H1 (cell line): ENCODE results near the gene PLEKHA5. TPM values are rescaled to one million over a fixed set of nuclear protein-coding genes. Genes with fewer than 3 reads are reported as not detected.
"Not testable (repeated sequence)": the region's sequence is repeated elsewhere in the genome, so short reads cannot be mapped to it uniquely, and the experiment has no call there.

Source experiments
- CTCF ChIA-PET: fragments of 300-600 bp; sonication (Branson Sonifier 250); formaldehyde crosslinking; loops from one replicate; lab custom pipeline; 2021; ENCODE audit not compliant: partially characterized antibody; lab: Charles Lee
- POLR2A ChIA-PET: fragments of 300-600 bp; sonication (Branson Sonifier 250); formaldehyde crosslinking; loops from one replicate; lab custom pipeline; 2021; ENCODE audit warnings: inconsistent platforms; ENCODE audit not compliant: partially characterized antibody; lab: Charles Lee
- DNase-seq, 2 experiments: peaks; one replicate each; pipeline versions ENCODE4 v3.0.0 to v3.0.0-alpha.2; 2010 to 2022; ENCODE audit warnings: low spot score in 2 of 2, low read depth in 1 of 2, mixed read lengths in 1 of 2
- FAIRE-seq: peaks from 2 replicates; lab custom pipeline; 2011; peaks lifted over from hg19 to GRCh38; lab: Jason Lieb, UNC
- H2AFZ ChIP-seq: 2 replicates; pipeline ENCODE4 v1.8.1; 2012; ENCODE audit warnings: low read length, inconsistent platforms
- H2AK5ac ChIP-seq: 2 replicates; pipeline ENCODE4 v1.6.1; 2013; ENCODE audit warnings: low read depth, low read length
- H2BK120ac ChIP-seq: replicated peaks from 2 replicates; pipeline ENCODE3; 2013; ENCODE audit warnings: low read depth, low read length, inconsistent platforms
- H2BK12ac ChIP-seq: 2 replicates; pipeline ENCODE4 v1.6.1; 2013; ENCODE audit warnings: low read depth, low read length
- H2BK15ac ChIP-seq: 2 replicates; pipeline ENCODE4 v1.6.1; 2013; ENCODE audit warnings: low read length
- H2BK20ac ChIP-seq: 2 replicates; pipeline ENCODE4 v1.6.1; 2013; ENCODE audit warnings: low read length
- H2BK5ac ChIP-seq: 2 replicates; pipeline ENCODE4 v1.6.1; 2013; ENCODE audit warnings: low read depth, low read length
- H3K14ac ChIP-seq: 2 replicates; pipeline ENCODE4 v1.6.1; 2013; ENCODE audit warnings: inconsistent platforms; ENCODE audit not compliant: insufficient read length
- H3K18ac ChIP-seq: 2 replicates; pipeline ENCODE4 v1.6.1; 2013; ENCODE audit warnings: low read length; ENCODE audit errors: extremely low read depth
- H3K23ac ChIP-seq: 2 replicates; pipeline ENCODE4 v1.6.1; 2013; ENCODE audit warnings: inconsistent platforms; ENCODE audit not compliant: insufficient read length
- H3K23me2 ChIP-seq: 2 replicates; pipeline ENCODE4 v1.6.1; 2013; ENCODE audit warnings: low read depth, low read length
- H3K27ac ChIP-seq: 2 replicates; pipeline ENCODE4 v1.6.1; 2011; ENCODE audit warnings: low read depth, low read length, inconsistent platforms
- H3K27me3 ChIP-seq, 4 experiments: replicated peaks in 1 of 4; 1 replicate in 1 of 4; 2 replicates in 3 of 4; pipeline versions ENCODE4 v1.6.1 to v1.8.1; 2011 to 2013; ENCODE audit warnings: low read length in 3 of 4, mild to moderate bottlenecking in 3 of 4, inconsistent platforms in 2 of 4, mixed read lengths in 2 of 4, moderate library complexity in 1 of 4; ENCODE audit not compliant: control insufficient read depth in 3 of 4, insufficient read depth in 3 of 4; ENCODE audit errors: extremely low read depth in 1 of 4
- H3K36me3 ChIP-seq, 4 experiments: 2 replicates each; pipeline versions ENCODE4 v1.6.1 to v1.8.1; 2011 to 2013; ENCODE audit warnings: mild to moderate bottlenecking in 4 of 4, low read length in 3 of 4, moderate library complexity in 2 of 4, control low read depth in 1 of 4, inconsistent platforms in 1 of 4; ENCODE audit not compliant: insufficient read depth in 4 of 4, control insufficient read depth in 2 of 4
- H3K4ac ChIP-seq: replicated peaks from 2 replicates; pipeline ENCODE3; 2013; ENCODE audit warnings: low read length, low read depth, mixed read lengths, inconsistent platforms; ENCODE audit not compliant: insufficient read length
- H3K4me1 ChIP-seq, 4 experiments: replicated peaks in 1 of 4; 1 replicate in 1 of 4; 2 replicates in 3 of 4; pipeline versions ENCODE4 v1.6.1 to v1.8.1; 2011 to 2013; ENCODE audit warnings: low read length in 3 of 4, inconsistent platforms in 2 of 4, mixed read lengths in 1 of 4; ENCODE audit not compliant: insufficient read depth in 4 of 4, control insufficient read depth in 3 of 4
- H3K4me2 ChIP-seq, 2 experiments: 2 replicates each; pipeline versions ENCODE4 v1.6.1 to v1.8.1; 2011 to 2013; ENCODE audit warnings: low read depth in 2 of 2, low read length in 2 of 2, control low read depth in 1 of 2, inconsistent platforms in 1 of 2, mild to moderate bottlenecking in 1 of 2; ENCODE audit not compliant: insufficient read depth in 1 of 2
- H3K4me3 ChIP-seq, 4 experiments: fragments of 200-600, 300-600 bp in 1 of 4; sonication (generic), shearing (Covaris generic), sonication (Bioruptor Twin) in 1 of 4; 2 replicates each; pipeline versions ENCODE4 v1.5.1 to v1.8.1; 2011 to 2016; ENCODE audit warnings: low read length in 4 of 4, low read depth in 3 of 4, control low read depth in 2 of 4, inconsistent platforms in 2 of 4, mild to moderate bottlenecking in 2 of 4, mixed read lengths in 1 of 4, moderate library complexity in 1 of 4; ENCODE audit not compliant: insufficient read depth in 2 of 4; ENCODE audit errors: extremely low read depth in 1 of 4
- H3K56ac ChIP-seq: replicated peaks from 2 replicates; pipeline ENCODE3; 2013; ENCODE audit warnings: low read depth, mild to moderate bottlenecking, mixed read lengths, low read length, inconsistent platforms; ENCODE audit not compliant: insufficient read length
- H3K79me1 ChIP-seq: 2 replicates; pipeline ENCODE4 v1.6.1; 2013; ENCODE audit warnings: low read depth, low read length, control low read depth
- H3K79me2 ChIP-seq, 2 experiments: 2 replicates each; pipeline versions ENCODE4 v1.6.1 to v1.8.1; 2012 to 2013; ENCODE audit warnings: low read length in 2 of 2, mild to moderate bottlenecking in 2 of 2, inconsistent platforms in 1 of 2; ENCODE audit not compliant: insufficient read depth in 2 of 2, control insufficient read depth in 1 of 2
- H3K9ac ChIP-seq, 4 experiments: replicated peaks in 1 of 4; 1 replicate in 1 of 4; 2 replicates in 3 of 4; pipeline versions ENCODE4 v1.6.1 to v1.8.1; 2011 to 2013; ENCODE audit warnings: low read depth in 3 of 4, low read length in 3 of 4, control low read depth in 2 of 4, mild to moderate bottlenecking in 2 of 4, moderate library complexity in 2 of 4, inconsistent platforms in 1 of 4; ENCODE audit errors: extremely low read depth in 1 of 4
- H3K9me3 ChIP-seq, 2 experiments: 2 replicates each; pipeline versions ENCODE4 v1.6.1 to v1.8.1; 2012 to 2013; ENCODE audit warnings: mild to moderate bottlenecking in 2 of 2, moderate library complexity in 2 of 2, control low read depth in 1 of 2, inconsistent platforms in 1 of 2, low read depth in 1 of 2, low read length in 1 of 2, mixed read lengths in 1 of 2; ENCODE audit not compliant: insufficient read depth in 2 of 2
- H4K20me1 ChIP-seq, 2 experiments: replicated peaks in 1 of 2; 2 replicates each; pipeline versions ENCODE3 to v1.8.1; 2011 to 2013; ENCODE audit warnings: inconsistent platforms in 2 of 2, low read length in 2 of 2, mild to moderate bottlenecking in 1 of 2; ENCODE audit not compliant: insufficient read depth in 2 of 2, control insufficient read depth in 1 of 2
- H4K5ac ChIP-seq: 2 replicates; pipeline ENCODE4 v1.6.1; 2013; ENCODE audit warnings: low read length, low read depth, mixed read lengths, inconsistent platforms; ENCODE audit not compliant: insufficient read length
- H4K8ac ChIP-seq: 2 replicates; pipeline ENCODE4 v1.8.0; 2013; ENCODE audit warnings: mild to moderate bottlenecking, moderate library complexity, low read length, inconsistent platforms; ENCODE audit not compliant: insufficient read depth; ENCODE audit errors: extremely low read depth
- H4K91ac ChIP-seq: replicated peaks from 2 replicates; pipeline ENCODE3; 2013; ENCODE audit warnings: low read length, mixed read lengths, inconsistent platforms; ENCODE audit not compliant: insufficient read length
- WGBS, 2 experiments: shearing (Covaris generic) in 1 of 2; methylation state at CpG; one replicate each; pipeline versions ENCODE4 v1.1.6 to v1.1.7; 2013 to 2015; ENCODE audit warnings: low lambda C conversion rate in 2 of 2, mixed read lengths in 2 of 2, inconsistent platforms in 1 of 2, low coverage in 1 of 2, missing lambda C conversion rate in 1 of 2; ENCODE audit not compliant: insufficient replicate concordance in 2 of 2, insufficient coverage in 1 of 2, insufficient read length in 1 of 2; ENCODE audit errors: extremely low coverage in 1 of 2, missing lambda C conversion rate in 1 of 2; 5-methylcytosine and 5-hydroxymethylcytosine counted together
- polyA plus RNA-seq, 7 experiments: library from polyadenylated mRNA; depleted of rRNA in 3 of 7; stranded (reverse) in 5 of 7; unstranded in 2 of 7; fragments of >200 nt in 5 of 7; fragments of 200-250 nt in 2 of 7; gene quantifications; 1 replicate in 5 of 7; 2 replicates in 1 of 7; 4 replicates in 1 of 7; pipeline versions ENCODE4 v1.2.1 to v1.2.3, GENCODE V29; 2011 to 2013; ENCODE audit warnings: missing spikeins in 2 of 7, mixed read lengths in 2 of 7
- total RNA-seq: library from RNA; stranded (reverse); fragmentation: NEBNext Ultra II Directional; extraction: Animal tissue kit (Norgen Biotek cat#: 25700); gene quantifications from 2 replicates; pipeline ENCODE4 v1.2.1, GENCODE V29; 2021

Gene PLEKHA5
- total and polyA plus RNA-seq, 2 of the 8 experiments (the other 6 are each of a cell fraction or from before 2014, with no cell fraction given): 17.2 to 66.1 TPM

DNA sequence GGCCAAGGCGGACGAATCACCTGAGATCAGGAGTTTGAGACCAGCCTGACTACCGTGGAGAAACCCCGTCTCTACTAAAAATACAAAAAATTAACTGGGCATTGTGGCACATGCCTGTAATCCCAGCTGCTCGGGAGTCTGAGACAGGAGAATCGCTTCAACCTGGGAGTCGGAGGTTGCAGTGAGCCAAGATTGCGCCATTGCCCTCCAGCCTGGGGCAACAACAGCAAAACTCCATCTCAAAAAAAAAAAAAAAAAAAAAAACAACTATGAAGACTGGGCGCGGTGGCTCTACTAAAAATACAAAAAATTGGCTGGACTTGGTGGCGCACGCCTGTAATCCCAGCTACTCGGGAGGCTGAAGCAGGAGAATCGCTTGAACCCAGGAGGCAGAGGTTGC lies 176.1 kb downstream of the PLEKHA5 start:
- peaks cover 0 to 20% (median 6%) of the 10 kb centered on the region in 4 experiments; a peak in 5 of 8 replicates for H3K36me3 ChIP-seq
- H4K91ac ChIP-seq, H2BK12ac ChIP-seq, H4K20me1 ChIP-seq, H3K4me2 ChIP-seq, H3K4me3 ChIP-seq, H2BK20ac ChIP-seq, FAIRE-seq, H3K79me2 ChIP-seq, H3K23me2 ChIP-seq, H3K18ac ChIP-seq, H3K23ac ChIP-seq, H2BK5ac ChIP-seq, H2AFZ ChIP-seq, H2BK120ac ChIP-seq, H2AK5ac ChIP-seq, H3K9ac ChIP-seq, H3K4me1 ChIP-seq, H3K56ac ChIP-seq, H3K4ac ChIP-seq, H3K27ac ChIP-seq, H3K9me3 ChIP-seq, H3K79me1 ChIP-seq, H4K8ac ChIP-seq, H2BK15ac ChIP-seq, H3K14ac ChIP-seq, H4K5ac ChIP-seq, CTCF ChIA-PET, H3K27me3 ChIP-seq, DNase-seq: not testable (repeated sequence)
- POLR2A ChIA-PET: interaction anchor here (1.4 kb wide), 1 partner anchor 11 kb away, joined by 4 read pairs; no protein-coding TSS in a partner anchor
- WGBS, 2 experiments: 96% methylated on average over 14 of the region's 14 CpGs; no CpG with 5 or more reads in 1 of the 2 experiments
